ENCODE data around the gene CELF4.

The CELF4 gene

GRCh38 chr18:37514953-37515352 lies 50.6 kb downstream of the CELF4 start:
- Mint-ChIP-seq H3K4me3 (no peak overlapping the region), H3K27me3 (ENCODE audit: low read depth) (no peaks in the 10 kb centered on the region), H3K9me3 (peaks cover 1% of the 10 kb centered on the region), H3K36me3 (ENCODE audit: low read depth) (no peaks in the 10 kb centered on the region), H3K27ac (no peak overlapping the region), H3K4me1 (ENCODE audit: low read depth) (no peaks in the 10 kb centered on the region)
- DNase-seq (ENCODE audit: low spot score): no peak

GRCh38 chr18:37512400-37512799 lies 53.2 kb downstream of the CELF4 start:
- H3K27ac Mint-ChIP-seq: no peak overlapping the region
- peaks cover 6% of the 10 kb centered on the region for H3K9me3 Mint-ChIP-seq
- H3K4me1 Mint-ChIP-seq (ENCODE audit: low read depth): no peaks in the 10 kb centered on the region
- H3K4me3 Mint-ChIP-seq: no peak overlapping the region
- H3K27me3 Mint-ChIP-seq (ENCODE audit: low read depth): no peaks in the 10 kb centered on the region
- no peaks in the 10 kb centered on the region for H3K36me3 Mint-ChIP-seq (ENCODE audit: low read depth)
- no peak for DNase-seq (ENCODE audit: low spot score)

DNA sequence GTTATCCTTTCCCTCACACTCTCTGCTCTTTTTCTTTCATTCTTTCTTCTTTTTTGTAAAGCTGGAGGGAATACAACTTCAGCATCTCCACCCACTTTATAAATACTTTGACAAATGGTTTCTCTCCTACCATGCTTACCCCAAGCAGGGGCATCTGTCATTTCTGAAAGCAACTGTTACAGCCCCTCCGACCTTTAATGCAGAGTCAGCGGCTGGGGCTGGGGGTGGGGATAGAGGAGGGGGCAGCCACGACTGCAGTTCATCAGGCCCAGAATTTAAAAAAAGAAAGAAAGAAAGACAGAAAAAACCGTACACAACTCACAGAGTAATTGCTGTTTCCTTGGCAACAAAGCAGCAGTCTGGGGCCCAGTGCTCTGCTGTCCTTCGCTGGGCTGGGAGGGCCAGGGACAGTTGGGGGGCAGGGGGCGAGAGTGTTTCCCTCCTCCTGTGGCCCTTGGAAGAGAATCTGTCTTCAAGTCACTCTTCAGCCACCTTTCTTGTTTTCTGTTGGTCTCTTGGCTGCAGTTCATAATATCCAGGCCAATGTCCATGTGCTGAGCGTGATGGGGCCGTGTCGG lies 53.8 kb downstream of the CELF4 start:
- no peaks in the 10 kb centered on the region for H3K36me3 Mint-ChIP-seq (ENCODE audit: low read depth)
- no peak for DNase-seq (ENCODE audit: low spot score)
- peaks cover 6% of the 10 kb centered on the region for H3K9me3 Mint-ChIP-seq
- H3K27ac Mint-ChIP-seq: no peak overlapping the region
- H3K4me3 Mint-ChIP-seq: no peak overlapping the region
- H3K4me1 Mint-ChIP-seq (ENCODE audit: low read depth): no peaks in the 10 kb centered on the region
- H3K27me3 Mint-ChIP-seq (ENCODE audit: low read depth): no peaks in the 10 kb centered on the region

- Mint-ChIP-seq H3K9me3 (peaks cover 6% of the 10 kb centered on the region), H3K36me3 (ENCODE audit: low read depth) (no peaks in the 10 kb centered on the region), H3K27ac (no peak overlapping the region), H3K4me3 (no peak overlapping the region), H3K27me3 (ENCODE audit: low read depth) (no peaks in the 10 kb centered on the region), H3K4me1 (ENCODE audit: low read depth) (no peaks in the 10 kb centered on the region)
- DNase-seq (ENCODE audit: low spot score): no peak
Observed at GRCh38 chr18:37509600-37509999, 56.0 kb downstream of the CELF4 start.

DNA sequence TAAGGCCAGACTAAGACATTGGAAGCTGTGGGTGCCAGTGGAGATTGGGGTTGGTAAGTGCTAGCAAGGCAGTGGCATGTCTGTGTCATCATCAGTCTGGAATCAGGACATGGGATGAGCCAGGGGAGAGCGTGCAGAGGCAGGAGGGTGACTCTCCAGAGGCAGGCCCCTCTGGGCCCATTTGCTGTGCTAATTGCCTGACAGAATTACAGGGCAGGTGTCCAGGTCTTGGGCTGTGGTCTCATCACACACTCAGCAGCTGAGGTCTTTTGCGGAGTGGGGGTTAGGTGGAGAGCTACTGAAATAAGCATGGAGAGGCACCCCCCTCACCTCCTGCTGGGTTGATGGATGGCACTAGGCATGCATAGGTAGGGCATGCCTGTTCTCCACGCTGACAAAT lies 57.4 kb downstream of the CELF4 start:
- H3K36me3 Mint-ChIP-seq (ENCODE audit: low read depth): no peaks in the 10 kb centered on the region
- H3K27me3 Mint-ChIP-seq (ENCODE audit: low read depth): no peaks in the 10 kb centered on the region
- DNase-seq (ENCODE audit: low spot score): no peak
- H3K4me3 Mint-ChIP-seq: no peak overlapping the region
- H3K27ac Mint-ChIP-seq: no peak overlapping the region
- H3K9me3 Mint-ChIP-seq: peaks cover 6% of the 10 kb centered on the region
- H3K4me1 Mint-ChIP-seq (ENCODE audit: low read depth): no peaks in the 10 kb centered on the region

DNA sequence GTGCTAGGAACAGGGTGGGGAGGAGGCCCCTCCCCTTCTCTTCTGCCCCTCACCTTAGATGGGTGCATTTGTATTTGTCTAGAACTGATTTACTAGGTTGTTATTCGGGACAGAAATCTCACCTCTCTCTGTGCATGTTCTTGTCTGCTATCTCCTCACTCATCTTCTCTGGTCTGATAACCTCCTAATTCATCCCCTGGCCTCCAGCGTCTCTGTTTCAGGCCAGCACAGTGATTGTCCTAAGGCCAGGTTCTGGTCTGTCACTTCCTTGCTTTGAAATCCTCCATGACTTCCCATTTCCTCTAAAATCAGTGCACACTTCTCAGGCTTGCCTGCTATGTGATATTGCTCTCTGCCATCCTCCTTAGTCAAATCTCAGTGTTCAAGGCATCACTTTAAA lies 58.4 kb downstream of the CELF4 start:
- Mint-ChIP-seq H3K9me3 (peaks cover 6% of the 10 kb centered on the region), H3K27ac (no peak overlapping the region), H3K4me3 (no peak overlapping the region), H3K36me3 (ENCODE audit: low read depth) (no peaks in the 10 kb centered on the region), H3K4me1 (ENCODE audit: low read depth) (no peaks in the 10 kb centered on the region), H3K27me3 (ENCODE audit: low read depth) (no peaks in the 10 kb centered on the region)
- no peak for DNase-seq (ENCODE audit: low spot score)

DNA sequence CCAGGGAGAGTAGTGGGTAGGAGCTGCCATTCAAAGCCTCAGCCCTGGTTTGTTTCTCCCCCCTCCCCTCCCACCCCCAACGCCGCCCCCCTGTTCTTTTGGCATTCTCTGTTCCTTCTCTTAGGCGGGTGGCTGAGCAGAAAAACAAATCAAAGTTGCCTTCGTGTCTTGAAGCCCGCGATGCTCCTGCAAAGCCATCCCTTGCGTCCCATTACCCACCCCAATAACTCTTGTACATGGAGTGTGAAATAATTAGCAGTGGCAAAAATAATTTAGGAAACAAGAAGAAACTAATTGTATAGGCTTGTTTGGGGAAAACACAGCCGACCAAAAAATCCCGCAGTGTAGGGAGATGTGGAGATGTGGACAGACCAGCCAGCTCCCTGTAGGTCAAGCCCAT lies 59.6 kb downstream of the CELF4 start:
- H3K27ac Mint-ChIP-seq: no peak overlapping the region
- H3K27me3 Mint-ChIP-seq (ENCODE audit: low read depth): no peaks in the 10 kb centered on the region
- no peaks in the 10 kb centered on the region for H3K36me3 Mint-ChIP-seq (ENCODE audit: low read depth)
- DNase-seq (ENCODE audit: low spot score): no peak
- H3K9me3 Mint-ChIP-seq: peaks cover 6% of the 10 kb centered on the region
- H3K4me3 Mint-ChIP-seq: no peak overlapping the region
- no peaks in the 10 kb centered on the region for H3K4me1 Mint-ChIP-seq (ENCODE audit: low read depth)

GRCh38 chr18:37505321-37505720 lies 60.3 kb downstream of the CELF4 start:
- H3K27me3 Mint-ChIP-seq (ENCODE audit: low read depth): no peaks in the 10 kb centered on the region
- H3K4me3 Mint-ChIP-seq: no peak overlapping the region
- H3K36me3 Mint-ChIP-seq (ENCODE audit: low read depth): no peaks in the 10 kb centered on the region
- peaks cover 6% of the 10 kb centered on the region for H3K9me3 Mint-ChIP-seq
- no peak overlapping the region for H3K27ac Mint-ChIP-seq
- no peaks in the 10 kb centered on the region for H3K4me1 Mint-ChIP-seq (ENCODE audit: low read depth)
- no peak for DNase-seq (ENCODE audit: low spot score)

DNA sequence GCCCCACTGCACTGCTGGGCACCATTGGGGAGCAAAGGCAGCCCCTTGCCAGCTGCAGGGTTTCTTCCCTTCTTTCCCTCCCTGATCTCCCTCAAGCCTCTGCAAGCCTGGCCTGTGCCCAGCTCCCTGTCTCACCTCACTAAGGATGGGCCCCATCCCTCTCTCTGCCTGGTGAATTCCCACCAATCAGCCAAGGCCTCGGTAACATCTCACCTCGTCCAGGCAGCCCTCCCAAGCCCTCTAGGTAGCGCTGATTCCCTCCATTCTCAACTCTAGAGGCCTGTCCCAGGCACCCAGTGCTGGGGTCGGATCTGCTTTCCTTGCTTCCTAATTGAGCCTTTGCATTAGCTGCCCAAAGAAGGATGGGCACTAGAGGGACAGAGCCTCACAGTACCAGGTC lies 63.0 kb downstream of the CELF4 start:
- DNase-seq (ENCODE audit: low spot score): no peak
- Mint-ChIP-seq H3K27me3 (ENCODE audit: low read depth) (no peaks in the 10 kb centered on the region), H3K27ac (no peak overlapping the region), H3K9me3 (no peaks in the 10 kb centered on the region), H3K4me3 (no peak overlapping the region), H3K4me1 (ENCODE audit: low read depth) (no peaks in the 10 kb centered on the region), H3K36me3 (ENCODE audit: low read depth) (no peaks in the 10 kb centered on the region)

DNA sequence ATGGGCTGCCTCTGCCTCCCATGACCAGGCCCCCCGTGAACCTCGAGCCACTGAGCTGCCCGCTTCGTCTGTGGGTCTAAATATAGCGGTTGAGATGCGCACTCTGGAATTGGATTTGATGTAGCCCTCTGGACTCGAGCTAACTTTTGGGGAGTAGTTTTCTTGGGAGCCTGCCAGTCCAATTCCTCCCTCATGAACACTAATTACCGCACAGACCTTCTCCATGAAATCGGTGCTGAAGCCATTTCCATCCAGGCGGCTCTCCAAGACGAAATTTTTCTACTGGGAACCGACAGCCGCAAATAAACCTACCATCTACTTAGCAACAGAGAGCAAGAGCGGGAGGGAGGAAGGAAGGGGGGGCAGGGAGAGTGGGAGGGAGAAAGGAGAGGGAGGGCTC lies 63.6 kb downstream of the CELF4 start:
- Mint-ChIP-seq H3K27ac (no peak overlapping the region), H3K9me3 (no peaks in the 10 kb centered on the region), H3K27me3 (ENCODE audit: low read depth) (no peaks in the 10 kb centered on the region), H3K4me1 (ENCODE audit: low read depth) (no peaks in the 10 kb centered on the region), H3K36me3 (ENCODE audit: low read depth) (no peaks in the 10 kb centered on the region), H3K4me3 (no peak overlapping the region)
- no peak for DNase-seq (ENCODE audit: low spot score)

DNA sequence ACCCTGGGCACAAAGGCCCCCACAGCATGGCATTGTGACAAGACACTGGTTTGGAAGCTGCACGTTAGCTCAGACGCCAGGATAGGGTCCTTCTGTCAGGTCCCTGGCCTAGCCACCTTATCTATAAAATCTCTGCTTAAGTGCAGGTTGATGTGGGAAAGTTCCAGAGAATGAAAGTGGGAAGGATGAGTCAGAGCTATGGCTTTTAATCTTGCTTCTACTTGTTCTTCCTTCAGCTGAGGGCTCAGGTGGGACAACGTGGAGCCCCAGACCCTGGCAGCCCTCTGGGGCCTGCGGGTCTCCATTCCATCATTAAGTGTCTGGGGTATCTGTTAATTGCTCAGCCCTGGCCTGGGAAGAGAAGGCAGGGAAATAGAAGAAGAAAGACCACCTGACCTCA lies 64.5 kb downstream of the CELF4 start:
- no peak overlapping the region for H3K4me3 Mint-ChIP-seq
- H3K27me3 Mint-ChIP-seq (ENCODE audit: low read depth): no peaks in the 10 kb centered on the region
- no peaks in the 10 kb centered on the region for H3K4me1 Mint-ChIP-seq (ENCODE audit: low read depth)
- no peak overlapping the region for H3K27ac Mint-ChIP-seq
- no peaks in the 10 kb centered on the region for H3K36me3 Mint-ChIP-seq (ENCODE audit: low read depth)
- H3K9me3 Mint-ChIP-seq: no peaks in the 10 kb centered on the region
- no peak for DNase-seq (ENCODE audit: low spot score)

DNA sequence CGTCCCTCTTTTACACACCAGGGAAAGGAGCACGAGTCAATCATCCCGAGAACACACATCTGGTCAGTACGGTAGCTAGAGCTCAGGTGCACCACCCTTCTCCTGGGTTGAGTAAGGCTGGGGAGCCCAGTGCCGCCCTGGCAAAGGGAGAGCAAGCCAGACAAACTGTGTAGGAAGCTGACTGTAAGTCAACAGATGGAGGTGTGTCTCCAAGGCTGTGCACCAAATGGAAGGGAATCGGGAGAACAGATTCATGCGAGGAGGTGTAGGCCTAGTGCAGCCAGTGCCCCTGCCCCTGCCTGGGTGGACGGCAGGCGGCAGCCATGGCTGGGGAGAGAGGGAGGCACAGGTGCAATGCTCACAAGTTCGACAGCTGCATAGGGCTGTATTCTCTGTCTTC lies 65.7 kb downstream of the CELF4 start:
- Mint-ChIP-seq H3K9me3 (no peaks in the 10 kb centered on the region), H3K4me1 (ENCODE audit: low read depth) (no peaks in the 10 kb centered on the region), H3K27me3 (ENCODE audit: low read depth) (no peaks in the 10 kb centered on the region), H3K4me3 (no peak overlapping the region), H3K36me3 (ENCODE audit: low read depth) (no peaks in the 10 kb centered on the region), H3K27ac (no peak overlapping the region)
- DNase-seq (ENCODE audit: low spot score): no peak

GRCh38 chr18:37499044-37499443 lies 66.6 kb downstream of the CELF4 start:
- no peak overlapping the region for H3K4me3 Mint-ChIP-seq
- H3K27me3 Mint-ChIP-seq (ENCODE audit: low read depth): no peaks in the 10 kb centered on the region
- no peaks in the 10 kb centered on the region for H3K4me1 Mint-ChIP-seq (ENCODE audit: low read depth)
- DNase-seq (ENCODE audit: low spot score): no peak
- no peaks in the 10 kb centered on the region for H3K36me3 Mint-ChIP-seq (ENCODE audit: low read depth)
- no peak overlapping the region for H3K27ac Mint-ChIP-seq
- no peaks in the 10 kb centered on the region for H3K9me3 Mint-ChIP-seq

GRCh38 chr18:37497853-37498518 lies 67.6 kb downstream of the CELF4 start:
- H3K4me3 Mint-ChIP-seq: no peak overlapping the region
- no peak overlapping the region for H3K27ac Mint-ChIP-seq

DNA sequence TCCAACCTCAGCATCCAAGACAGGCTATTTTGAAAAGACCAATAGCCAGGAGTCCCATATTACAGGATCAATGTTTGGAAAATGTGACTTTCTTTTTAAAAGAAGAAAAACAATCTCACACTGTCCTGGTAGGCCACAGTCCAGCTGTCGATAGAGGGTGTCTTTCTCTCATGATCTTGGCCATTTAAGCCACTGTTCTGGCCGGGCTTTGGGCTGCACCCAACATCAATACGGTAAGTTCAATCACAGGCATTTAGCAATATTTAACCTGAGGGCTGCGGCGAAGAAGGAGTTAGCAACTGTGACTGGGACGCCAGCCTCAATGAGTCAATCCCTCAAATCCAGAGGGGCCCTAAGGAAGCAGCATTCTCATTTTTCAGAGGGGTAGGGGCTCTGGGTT lies 69.0 kb downstream of the CELF4 start:
- no peaks in the 10 kb centered on the region for H3K36me3 Mint-ChIP-seq (ENCODE audit: low read depth)
- H3K4me1 Mint-ChIP-seq (ENCODE audit: low read depth): no peaks in the 10 kb centered on the region
- no peaks in the 10 kb centered on the region for H3K9me3 Mint-ChIP-seq
- no peak overlapping the region for H3K27ac Mint-ChIP-seq
- no peak overlapping the region for H3K4me3 Mint-ChIP-seq
- no peaks in the 10 kb centered on the region for H3K27me3 Mint-ChIP-seq (ENCODE audit: low read depth)
- no peak for DNase-seq (ENCODE audit: low spot score)

More at GRCh38 chr18:37497853-37498518, 67.6 kb downstream of the CELF4 start:
- no peaks in the 10 kb centered on the region for H3K36me3 Mint-ChIP-seq (ENCODE audit: low read depth)
- H3K4me1 Mint-ChIP-seq (ENCODE audit: low read depth): no peaks in the 10 kb centered on the region
- no peaks in the 10 kb centered on the region for H3K27me3 Mint-ChIP-seq (ENCODE audit: low read depth)
- H3K9me3 Mint-ChIP-seq: no peaks in the 10 kb centered on the region
- no peak for DNase-seq (ENCODE audit: low spot score)
